ENCODE data around the gene TRMT112.

- TF ChIP-seq CTCF (IDR thresholded peaks at IDR 0.05; ENCODE audit: low read length): no peak
- no peak for TF ChIP-seq EZH2 (IDR thresholded peaks at IDR 0.05; ENCODE audit: borderline replicate concordance, low read length)
These were observed 5.5 kb upstream of the TRMT112 start for GRCh38 chr11:64322925-64323260.
